HG03103 (cell line): Measurements from ENCODE around the gene FAM229B.
A peak's percentile ranks its signal among the peaks of the same experiment; 100 is the strongest.
"Not testable (repeated sequence)": the region's sequence is repeated elsewhere in the genome, so short reads cannot be mapped to it uniquely, and the experiment has no call there.

ENCODE experiments used
- ATAC-seq: cut with Tn5 transposase; IDR thresholded peaks from one replicate; pipeline ENCODE4 v1.9.1; 2021; ENCODE audit warnings: low read depth; ENCODE audit not compliant: unreplicated experiment

Gene FAM229B

DNA sequence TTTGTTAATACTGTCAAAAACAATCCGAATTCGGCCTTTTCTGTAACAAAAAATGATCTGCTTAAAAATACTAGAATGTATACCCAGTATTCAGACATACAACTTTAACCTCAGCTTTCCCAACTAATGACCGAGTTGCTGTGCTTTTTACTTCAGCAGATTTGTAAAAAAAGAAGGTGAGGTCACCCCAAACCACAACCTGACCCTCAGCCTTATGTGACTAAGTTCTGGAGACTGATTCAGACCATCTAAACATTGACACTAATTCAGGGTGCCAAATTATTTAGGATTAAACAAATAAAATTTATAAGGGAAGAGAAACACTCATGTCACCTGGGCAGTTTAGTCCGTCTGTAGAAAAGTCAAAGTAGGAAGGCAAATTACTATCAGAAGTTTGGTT lies 25.8 kb upstream of the FAM229B start:
- no peak for ATAC-seq

DNA sequence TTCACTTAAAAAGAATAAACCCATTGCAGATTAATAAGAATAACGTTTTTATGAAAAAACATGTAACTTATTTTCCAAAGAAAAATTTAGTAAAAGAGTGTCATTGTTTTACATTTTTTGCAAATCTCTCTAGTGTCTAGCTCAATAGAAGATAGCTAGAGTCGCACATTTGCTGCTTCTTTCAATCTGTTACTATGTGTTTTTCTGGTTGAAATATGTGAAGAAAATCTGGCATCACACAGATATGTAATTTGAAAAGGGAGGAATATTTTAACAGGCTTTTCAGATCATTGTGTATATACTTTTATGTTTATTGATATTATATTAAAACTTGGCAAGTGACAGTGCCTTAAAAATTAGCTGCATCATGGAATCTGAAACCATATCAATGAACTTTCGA lies 24.4 kb upstream of the FAM229B start:
- ATAC-seq = no peak

DNA sequence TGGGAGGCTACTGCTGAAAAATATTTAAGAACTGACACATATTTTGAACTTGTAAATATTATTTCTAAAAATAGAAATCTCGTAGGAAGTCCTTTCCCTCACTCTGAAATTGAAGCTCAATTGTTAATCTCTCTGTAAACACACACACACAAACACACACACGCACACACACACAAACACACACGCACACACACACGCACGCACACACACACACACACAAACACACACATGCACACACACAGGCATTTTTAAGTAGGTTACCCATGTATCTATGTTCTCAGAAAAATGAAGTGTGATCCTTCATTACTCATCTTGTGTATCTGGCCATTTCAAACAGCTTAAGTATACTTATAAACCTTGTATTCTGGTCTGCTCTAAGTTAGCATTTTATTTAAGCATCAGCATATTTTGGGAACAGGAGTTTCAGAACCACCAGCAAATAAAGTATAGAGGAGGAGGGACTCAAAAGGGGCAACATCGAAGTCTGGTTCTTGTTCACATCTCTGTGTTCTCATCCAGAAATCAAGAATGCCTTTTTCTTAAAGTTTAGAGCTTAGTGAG lies 21.9 kb upstream of the FAM229B start:
- ATAC-seq = no peak

DNA sequence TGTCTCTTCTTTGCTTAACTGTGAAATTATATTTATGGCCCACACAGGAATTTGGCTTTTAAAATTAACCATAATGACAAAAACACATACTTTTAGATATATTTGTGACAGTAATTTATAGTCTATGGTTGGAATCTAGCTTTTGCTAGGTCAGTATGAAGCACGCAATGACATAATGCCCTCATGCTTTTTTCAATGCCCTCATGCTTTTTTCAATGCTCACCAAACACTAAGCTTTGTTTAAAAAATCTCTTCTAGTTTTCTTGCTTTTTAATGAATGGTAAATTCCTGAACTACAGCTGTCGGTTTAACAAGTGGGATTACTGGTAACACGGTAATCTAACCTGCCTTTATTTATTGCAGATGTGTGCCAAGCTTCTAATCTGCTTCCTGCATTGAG lies 20.8 kb upstream of the FAM229B start:
- ATAC-seq = no peak

DNA sequence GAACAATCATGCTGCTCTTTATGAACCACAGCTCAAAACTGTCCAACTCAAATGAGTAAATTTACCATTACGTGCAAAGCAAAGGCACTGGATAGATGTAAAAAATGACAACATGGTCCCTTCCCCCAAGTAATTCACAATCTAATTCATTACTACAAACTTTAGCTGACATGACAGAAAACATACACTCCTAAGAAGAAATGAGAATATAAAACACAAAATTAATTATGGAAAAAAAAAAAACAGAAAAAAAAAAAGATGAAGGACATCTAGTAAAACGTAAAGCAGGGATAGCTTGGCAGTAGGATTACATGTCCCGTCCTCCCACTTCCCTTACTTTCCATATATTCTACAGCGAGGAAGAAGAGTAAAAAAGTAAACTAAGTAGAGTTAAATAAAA lies 5.8 kb upstream of the FAM229B start:
- ATAC-seq = no peak

DNA sequence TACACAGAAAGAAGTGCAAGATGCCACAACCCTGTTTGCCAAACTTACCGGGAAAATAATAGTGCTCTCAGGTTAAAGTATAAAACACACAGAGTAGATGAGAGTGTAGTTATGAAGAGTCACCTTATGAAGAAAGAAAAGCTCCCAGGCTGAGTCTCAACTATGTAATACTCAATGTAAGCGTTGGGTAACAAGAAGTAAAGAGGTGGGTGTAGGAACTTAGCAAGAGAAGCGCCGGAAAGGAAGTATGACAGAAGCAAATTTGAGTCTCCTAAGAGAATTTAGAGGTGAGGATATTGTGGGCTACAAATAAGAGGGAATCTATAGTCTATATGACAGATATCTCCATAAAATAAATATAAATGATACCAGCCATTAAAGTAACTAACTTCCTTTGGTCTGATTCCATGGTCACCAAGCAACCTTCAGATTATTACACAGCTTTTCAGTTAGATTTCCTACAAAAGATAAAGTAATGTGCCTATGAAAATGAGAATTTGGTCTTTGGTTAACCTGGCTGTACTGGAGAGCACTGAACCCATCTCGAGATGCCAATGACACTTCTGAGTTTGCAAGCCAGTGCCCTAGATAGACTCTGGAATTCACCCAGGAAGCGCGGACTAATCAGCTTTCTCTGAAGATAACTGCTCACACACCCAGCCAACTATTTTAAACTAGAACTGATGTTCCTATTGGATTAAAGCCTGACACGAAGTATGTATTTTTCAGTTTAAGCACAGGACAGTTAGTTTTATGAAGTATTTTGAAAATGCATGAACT lies 1.9 kb upstream of the FAM229B start:
- no peak for ATAC-seq

DNA sequence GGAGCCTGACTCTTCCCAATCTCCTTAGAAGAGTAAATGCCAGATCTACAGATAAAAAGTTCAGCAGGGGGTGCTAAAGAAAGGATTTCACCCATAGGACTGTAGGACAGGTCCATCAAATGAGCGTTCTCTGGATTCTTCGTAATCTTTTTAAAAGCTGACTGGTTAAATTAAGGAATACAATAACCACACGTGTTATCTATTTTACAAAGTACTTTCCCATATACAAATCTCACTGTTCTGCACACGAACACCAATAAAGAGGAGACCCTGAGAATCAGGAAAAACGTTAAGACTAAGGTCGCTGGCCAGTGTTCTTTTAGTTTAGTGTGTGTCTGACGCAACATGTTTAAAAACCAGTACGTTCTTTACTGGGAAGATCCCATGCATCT lies 651 bp upstream of the FAM229B start:
- peak; percentile 15 for ATAC-seq

DNA sequence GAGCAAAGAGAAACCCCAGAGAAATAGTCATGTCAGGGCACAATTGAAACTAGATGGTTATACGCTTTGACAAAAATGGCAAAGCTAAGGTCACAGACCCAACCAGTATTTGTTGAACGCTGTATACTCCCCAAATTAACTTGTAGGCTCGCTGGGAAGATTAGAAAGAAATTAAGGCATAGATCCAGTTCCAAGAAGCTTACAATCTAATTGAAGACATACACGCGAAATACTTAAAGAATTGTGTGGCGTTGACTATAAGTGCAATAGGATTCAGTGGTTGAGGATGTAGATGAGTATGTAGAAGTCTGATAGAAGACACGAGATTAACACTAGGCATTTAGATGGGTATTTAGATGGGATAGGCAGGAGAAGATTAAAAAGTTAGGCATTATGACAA lies 525 bp downstream of the FAM229B start:
- no peak for ATAC-seq

DNA sequence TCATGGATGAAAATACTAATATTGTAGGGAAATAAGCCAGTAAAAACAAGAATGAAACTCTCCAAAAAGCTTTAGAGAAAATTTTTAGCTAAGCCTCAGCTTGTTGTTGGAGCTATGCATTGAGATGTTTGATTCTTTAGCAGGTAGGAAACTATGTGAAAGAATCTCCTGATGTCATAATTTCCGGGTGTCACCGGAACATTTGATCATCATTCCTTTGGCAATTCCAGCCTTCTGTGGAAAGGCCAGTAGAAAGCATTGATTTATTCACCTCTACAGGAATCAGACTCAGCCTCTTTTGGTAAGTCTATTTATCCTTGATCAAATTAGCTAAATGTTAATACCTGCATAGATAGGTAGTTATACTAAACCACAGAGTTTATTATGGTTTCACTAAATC lies 9.5 kb downstream of the FAM229B start:
- no peak for ATAC-seq

DNA sequence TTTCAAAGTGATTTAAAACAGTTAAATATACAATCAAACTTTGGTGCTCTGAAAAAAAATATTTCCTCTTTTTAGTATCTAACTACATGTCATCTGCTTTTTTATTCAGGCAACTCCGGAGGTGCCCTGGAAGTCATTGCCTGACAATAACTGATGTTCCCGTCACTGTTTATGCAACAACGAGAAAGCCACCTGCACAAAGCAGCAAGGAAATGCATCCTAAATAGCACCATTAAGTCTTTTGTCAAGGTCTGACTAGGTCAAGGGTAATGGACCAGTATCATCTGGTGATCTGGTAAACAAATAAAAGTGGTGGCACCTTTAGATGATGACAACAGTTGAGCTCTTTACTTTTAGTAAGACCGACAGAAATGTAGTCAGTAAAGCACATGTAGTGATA lies 13.2 kb downstream of the FAM229B start:
- ATAC-seq = no peak

DNA sequence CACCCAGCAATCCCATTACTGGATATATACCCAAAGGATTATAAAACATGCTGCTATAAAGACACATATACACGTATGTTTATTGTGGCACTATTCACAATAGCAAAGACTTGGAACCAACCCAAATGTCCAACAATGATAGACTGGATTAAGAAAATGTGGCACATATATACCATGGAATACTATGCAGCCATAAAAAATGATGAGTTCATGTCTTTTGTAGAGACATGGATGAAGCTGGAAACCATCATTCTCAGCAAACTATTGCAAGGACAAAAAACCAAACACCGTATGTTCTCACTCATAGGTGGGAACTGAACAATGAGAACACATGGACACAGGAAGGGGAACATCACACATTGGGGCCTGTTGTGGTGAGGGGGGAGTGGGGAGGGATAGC lies 18.6 kb downstream of the FAM229B start:
- not testable (repeated sequence) for ATAC-seq

DNA sequence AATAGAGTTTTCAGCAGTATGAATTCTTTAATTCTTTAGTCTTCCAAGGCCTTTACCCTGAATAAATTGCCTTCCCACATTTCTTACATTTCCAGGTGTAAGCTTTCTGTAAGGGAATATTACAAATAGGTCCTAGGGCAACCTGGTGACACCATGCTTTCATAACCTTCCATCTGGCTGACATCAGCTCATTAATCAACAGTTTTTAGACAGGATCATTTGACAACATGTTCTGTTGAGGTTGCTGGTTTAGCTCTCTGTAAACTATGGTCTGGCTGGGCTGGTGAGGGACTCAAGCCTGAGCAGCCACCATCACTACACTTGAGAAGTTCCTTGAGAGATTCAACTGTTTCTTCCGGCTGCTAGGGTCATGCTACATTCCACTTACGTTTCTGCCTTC lies 19.2 kb downstream of the FAM229B start:
- no peak for ATAC-seq

DNA sequence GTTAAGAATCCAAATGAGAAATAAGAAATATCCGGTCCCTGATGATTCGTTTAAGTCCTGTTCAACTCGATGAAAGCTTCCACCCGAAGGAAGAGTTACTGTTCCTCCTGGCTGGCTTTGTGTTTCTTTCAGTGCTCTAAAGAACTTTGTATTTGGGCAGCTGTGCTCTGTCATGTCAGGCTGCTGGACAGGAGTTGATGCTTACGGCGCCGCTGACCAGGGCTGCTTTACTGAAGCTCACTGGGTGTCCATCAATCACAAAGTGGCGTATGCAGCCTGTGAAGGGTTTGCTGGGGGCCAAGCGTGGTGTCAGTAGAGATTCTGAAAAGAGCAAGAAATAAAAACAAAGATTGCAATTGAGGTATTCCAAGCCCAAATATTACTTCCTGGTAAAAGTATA lies 21.9 kb downstream of the FAM229B start:
- no peak for ATAC-seq

DNA sequence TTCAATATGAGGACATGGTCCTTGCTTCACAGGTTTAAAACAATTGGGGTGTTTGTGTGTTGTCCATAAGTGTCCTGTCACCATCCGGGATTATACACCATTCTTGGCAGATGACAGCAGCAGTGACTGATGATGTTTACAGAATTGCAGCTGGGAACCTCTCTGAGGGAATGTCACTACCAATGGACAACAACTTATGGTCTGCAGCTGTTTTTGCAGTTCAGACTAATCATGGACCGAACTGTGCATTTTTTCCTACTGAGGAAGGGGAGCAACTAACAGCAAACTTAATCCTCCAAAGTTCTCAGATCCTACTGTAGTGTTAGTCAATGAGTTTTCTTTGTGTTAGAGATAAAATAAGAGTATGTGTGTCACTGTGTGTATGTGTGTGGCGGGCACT lies 26.0 kb downstream of the FAM229B start:
- no peak for ATAC-seq

DNA sequence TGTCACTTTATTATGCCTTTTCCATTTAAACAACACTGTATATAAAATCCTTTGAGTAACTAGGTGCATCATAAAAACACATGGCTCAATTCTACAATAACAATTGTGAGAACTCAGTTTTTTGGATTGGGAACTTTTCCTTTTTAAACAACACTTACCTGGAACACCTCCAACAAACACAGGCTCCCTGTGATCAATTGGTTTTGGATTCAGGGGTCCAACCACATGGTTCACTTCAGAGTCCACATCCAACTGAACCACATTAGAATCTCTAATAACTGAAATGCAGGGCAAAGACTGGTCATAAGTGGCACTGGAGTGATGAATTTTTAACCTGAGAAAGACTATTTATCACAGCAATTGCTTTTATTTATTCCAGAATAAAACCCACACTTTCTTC lies 26.5 kb downstream of the FAM229B start:
- ATAC-seq = no peak

DNA sequence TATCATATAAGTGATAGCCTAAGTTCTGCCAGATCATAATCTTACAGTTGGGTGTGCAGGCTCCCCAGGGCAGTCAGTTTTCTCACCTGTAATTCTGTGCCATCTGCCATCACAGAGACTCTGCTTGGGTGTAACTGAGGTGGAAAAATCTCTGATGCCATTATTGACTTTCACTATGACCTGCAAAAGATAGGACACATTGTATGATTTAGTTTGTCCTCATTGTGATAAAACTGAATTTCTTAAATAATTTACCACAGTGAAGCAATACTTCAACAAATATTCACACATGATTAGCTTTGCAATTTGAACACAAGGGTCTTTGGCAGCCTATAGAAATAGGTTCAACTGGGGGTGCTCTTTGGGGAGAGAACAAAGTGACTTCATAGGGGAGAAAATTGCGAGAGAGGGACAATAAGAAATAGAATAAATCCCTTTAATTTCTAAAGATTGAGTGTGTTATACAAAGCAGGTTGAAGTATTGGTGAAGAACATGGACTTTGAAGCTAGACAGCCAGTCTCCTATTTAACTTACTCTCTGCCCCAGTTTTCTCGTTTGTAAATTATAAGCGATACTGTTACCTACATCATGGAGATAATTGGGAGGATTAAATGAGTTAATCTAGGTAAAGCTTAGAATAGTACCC lies 27.3 kb downstream of the FAM229B start:
- no peak for ATAC-seq

DNA sequence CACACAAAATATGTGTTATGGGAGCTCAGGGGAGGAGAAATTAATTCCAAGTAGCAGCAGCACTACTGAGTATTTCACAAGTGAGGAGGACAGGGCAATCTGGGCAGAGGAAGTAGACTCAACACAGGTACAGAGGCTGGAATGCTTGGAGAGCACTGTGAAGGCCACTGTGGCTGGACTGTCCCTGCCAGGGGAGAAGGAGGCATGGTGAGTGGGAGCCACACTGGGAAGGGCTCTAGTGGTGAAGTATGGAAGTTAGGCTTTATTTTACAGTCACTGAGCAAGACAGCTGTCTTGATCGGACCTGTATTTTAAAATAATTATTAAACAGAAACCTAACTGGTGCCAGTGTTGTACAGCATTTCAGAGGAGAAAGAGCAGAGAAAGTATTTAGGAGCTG lies 28.8 kb downstream of the FAM229B start:
- ATAC-seq = no peak

DNA sequence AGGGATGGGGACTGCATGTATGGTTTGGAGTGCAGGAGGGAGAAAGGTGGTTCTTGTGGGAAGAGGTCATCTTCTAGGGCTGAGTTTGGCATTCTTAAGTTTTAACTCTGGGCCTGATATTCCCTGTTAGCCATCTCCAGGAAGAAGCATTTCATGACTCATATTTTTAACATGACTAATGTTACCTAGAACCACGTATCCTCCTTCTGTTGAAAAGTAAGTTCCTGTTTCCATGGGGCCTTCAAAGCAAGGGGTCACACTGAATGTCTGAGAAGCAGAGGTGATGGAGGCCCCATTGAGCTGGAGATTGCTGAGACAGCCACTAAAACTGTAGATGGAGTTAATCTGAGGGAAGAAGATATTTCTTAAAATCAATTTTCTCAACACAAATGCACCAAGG lies 30.2 kb downstream of the FAM229B start:
- ATAC-seq = no peak

DNA sequence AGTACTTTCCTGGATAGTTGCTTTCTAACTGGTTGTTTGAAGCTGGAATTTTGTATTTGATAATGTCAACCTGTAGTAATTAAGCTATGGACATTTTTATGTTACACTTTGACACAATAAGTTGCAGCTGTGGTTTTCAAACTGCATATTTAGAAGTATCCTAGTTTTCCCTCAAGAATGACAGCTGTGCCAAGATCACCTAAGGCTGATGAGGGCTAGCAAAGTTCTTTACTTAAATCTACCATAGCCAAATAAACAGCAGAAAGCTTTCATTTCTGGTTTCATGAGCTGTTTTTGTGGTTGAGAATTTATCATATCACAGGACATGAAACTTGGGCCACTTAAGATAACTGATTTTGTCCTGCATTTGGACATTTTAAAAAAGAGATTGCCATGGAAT lies 30.6 kb downstream of the FAM229B start:
- ATAC-seq = no peak

DNA sequence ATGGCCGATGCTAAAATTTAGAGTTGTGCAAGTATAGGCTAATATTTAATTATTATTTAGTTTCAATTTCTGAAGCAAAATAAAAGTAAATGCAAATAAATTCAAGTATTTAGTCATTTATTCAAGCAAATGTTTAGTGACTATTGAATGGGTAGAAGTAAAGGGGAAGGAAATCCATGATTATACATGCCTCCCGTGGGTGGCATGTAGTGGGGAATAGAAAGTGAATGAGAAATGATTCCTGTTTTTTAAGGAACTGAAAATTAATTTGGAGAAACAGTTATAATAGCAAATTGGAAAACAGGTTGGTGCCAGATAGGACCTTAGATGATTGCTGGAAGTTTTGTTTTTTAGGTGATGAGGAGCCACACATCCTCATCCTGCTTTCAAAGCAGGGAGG lies 35.4 kb downstream of the FAM229B start:
- ATAC-seq = no peak

DNA sequence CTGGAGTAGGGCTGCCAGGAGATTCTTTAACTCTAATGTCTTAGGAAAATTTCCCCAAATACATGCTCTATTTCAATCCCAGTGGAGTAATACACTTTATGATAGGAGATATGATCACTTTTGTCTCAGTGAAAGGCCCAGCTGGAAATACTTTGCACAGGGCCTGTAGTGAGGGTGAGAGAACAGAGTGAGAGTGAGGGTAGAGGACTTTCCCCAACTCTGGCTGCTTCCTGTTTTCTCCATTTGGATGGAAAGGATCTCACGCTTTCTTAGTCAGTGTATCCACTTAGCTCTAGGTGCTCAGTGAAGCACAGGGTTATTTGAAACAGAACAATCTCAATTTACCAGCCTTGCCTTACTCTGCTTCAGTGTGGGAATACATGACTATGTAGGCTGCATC lies 36.6 kb downstream of the FAM229B start:
- no peak for ATAC-seq

DNA sequence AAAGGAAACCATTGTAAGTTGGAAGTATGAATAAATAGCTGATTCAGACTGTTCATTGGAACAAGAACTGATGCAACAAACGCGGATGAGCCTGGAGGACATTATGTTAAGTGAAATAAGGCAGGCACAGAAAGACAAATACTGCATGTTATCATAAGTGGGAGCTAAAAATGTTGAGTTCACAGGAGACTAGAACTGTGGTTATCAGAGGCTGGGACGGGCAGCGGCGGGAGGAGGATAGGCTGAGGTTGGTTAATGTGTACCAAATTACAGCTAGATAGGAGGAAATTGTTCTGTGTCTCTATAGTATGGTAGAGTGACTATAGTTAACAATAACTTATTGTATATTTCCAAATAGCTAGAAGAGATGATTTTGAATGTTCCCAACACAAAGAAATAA lies 40.8 kb downstream of the FAM229B start:
- ATAC-seq = no peak
